GF-D8 (cell line): ENCODE data around the gene SURF4.
"Not testable (repeated sequence)": the region's sequence is repeated elsewhere in the genome, so short reads cannot be mapped to it uniquely, and the experiment has no call there.

Source experiments
- DNase-seq: peaks from one replicate; lab custom pipeline; 2025; lab: John Stamatoyannopoulos, UW

SURF4 gene

DNA sequence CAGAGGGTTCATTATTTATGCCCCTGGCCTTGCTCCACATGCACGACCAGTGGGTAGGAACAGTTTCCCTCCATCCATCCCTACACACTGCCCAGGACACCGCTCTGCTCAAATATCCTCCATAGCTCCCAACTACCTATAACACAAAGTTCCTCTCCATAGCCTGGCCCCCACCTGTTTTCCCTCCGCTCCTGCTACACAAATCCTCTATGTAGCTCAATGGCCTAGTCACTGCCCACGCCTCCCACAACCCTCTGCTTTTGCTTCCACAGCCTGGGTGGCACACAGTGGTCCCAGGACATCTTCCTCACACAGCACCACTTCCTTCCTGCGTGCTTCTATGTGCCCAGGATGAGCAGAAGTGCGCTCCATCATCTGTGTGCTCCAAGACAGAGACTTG is 21.5 kb upstream of the SURF4 start:
- no peak for DNase-seq

DNA sequence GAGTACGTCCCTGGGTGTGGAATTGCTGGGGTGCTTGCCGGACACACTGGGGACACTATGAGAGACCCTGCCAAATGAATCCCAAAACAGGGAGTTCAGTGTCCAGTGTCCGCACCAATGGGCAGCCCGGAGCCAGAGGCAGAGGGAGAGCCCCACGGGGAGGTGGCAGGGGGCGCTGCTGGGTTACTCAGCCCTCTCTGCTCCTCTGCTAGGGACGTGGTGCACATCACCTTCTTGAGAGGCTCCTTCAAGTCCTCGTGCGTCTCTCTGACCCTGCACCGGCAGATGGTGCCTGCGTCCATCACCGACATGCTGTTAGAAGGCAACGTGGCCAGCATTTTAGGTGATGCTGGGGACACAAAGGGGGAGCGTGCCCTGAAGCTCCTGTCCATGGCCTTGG is 21.1 kb upstream of the SURF4 start:
- DNase-seq, result no peak

- DNase-seq, result no peak
Observed at GRCh38 chr9:133394687-133395271, 18.9 kb upstream of the SURF4 start.

DNA sequence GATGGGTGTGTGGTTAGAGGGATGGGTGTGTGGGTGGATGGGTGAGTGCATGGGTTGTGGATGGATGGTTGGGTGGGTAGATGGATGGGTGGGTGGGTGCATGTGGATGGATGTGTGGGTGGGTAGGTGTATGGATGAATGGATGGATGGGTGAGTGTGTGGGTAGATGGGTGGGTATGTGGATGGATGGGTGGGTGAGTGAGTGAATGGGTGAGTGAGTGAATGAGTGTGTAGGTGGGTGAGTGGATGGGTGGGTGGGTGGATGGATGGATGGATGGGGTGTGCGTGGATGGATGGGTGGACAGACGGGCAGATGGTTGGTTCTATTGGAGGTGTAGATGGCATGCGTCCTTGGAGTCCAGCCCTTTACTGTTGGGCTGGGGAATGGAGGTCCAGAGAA is 17.5 kb upstream of the SURF4 start:
- DNase-seq, result no peak

GRCh38 chr9:133392308-133392707 is 16.4 kb upstream of the SURF4 start:
- DNase-seq, result not testable (repeated sequence)

DNA sequence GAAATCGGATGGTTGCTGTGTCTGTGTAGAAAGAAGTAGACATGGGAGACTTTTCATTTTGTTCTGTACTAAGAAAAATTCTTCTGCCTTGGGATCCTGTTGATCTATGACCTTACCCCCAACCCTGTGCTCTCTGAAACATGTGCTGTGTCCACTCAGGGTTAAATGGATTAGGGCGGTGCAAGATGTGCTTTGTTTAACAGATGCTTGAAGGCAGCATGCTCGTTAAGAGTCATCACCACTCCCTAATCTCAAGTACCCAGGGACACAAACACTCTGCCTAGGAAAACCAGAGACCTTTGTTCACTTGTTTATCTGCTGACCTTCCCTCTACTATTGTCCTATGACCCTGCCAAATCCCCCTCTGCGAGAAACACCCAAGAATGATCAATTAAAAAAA is 15.6 kb upstream of the SURF4 start:
- not testable (repeated sequence) for DNase-seq

GRCh38 chr9:133390713-133391112 is 14.9 kb upstream of the SURF4 start:
- DNase-seq, result no peak

GRCh38 chr9:133389562-133389961 is 13.7 kb upstream of the SURF4 start:
- DNase-seq, result no peak

- DNase-seq, result no peak
Observed at GRCh38 chr9:133389025-133389557, 13.2 kb upstream of the SURF4 start.

DNA sequence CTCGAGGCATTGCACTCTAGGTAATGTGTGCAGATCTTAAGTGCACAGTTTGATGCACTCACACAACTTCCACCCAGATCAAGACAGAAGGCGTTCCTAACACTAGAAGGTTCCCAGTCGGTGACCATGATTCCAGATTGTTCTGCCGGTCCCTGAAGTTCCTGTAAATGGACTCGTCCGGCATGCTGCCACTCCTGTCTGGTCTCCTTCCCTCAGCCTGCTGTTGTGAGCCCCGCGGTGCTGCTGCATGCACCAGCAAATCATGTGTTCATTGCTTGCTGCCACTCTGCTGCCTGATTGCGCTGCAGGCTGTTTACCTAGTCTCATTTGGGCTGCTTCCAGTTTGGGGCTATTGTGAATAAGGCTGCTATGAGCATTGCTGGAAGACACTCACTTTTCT is 11.8 kb upstream of the SURF4 start:
- no peak for DNase-seq

DNA sequence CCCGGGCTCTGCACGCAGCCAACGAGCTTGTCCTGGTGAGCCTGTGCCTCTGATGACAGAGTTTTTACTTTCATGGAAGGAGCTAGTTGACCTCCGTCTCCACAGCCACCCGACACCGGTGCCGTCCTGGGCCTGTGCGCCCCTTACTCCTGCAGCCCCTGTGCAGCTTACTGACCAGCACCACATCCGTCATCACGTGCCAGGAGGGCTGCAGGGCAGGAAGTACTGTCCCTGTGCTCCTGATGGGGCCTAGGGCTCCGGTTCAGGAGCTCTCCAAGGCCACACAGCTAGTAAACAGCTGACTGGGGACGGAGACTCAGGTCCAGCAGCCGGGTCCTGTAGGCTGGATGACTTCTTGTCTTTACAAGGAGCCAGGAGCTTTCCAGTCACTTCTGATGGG is 10.5 kb upstream of the SURF4 start:
- DNase-seq, result no peak

GRCh38 chr9:133385452-133385851 is 9.6 kb upstream of the SURF4 start:
- no peak for DNase-seq

DNA sequence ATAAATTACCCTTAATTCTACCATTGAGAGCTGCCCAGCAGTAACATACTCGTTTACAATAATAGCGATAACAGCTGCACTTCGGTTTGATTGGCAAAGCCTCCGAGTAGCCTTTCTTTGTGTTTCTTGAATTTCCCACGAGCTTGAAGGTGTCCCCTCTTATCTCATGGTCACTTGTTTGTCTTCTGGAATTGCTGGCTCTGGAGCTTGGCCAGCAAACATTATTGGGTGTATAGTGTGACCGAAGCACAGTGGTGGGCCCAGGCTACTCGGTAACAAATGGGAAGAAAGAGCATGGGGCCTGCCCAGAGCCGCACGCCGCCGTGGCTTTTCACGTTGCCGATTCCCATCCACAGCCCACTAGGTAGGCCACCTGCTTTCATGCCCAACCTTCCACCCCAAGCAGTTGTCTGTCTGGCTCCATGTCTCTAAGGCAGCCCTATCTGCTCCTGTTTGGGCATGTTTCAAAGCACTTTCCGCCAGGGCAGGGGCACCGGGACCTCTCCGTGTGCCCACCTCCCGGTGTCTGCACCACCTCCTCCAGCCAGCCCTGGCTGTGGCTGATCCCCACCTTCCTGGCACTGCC is 9.0 kb upstream of the SURF4 start:
- no peak for DNase-seq

- DNase-seq, result no peak
Observed at GRCh38 chr9:133383438-133383837, 7.6 kb upstream of the SURF4 start.

DNA sequence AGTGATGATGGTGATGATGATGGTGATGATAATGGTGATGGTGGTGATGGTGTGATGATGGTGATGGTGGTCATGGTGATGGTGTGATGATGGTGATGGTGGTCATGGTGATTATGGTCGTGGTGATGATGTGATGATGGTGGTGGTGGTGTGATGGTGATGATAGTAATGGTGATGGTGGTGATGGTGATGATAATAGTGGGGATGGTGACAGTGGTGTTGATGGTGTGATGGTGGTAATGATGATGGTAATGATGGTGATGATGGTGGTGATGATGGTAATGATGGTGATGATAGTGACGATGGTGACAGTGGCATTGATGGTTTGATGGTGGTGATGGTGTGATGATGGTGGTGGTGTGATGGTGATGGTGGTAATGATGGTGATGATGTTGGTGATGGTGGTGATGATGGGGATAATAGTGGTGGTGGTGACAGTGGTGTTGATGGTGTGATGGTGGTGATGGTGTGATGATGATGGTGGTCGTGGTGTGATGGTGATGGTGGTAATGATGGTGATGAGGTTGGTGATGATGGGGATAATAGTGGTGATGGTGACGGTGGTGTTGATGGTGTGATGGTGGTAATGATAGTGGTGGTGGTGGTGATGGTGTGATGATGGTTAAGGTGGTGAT is 6.8 kb upstream of the SURF4 start:
- no peak for DNase-seq

- no peak for DNase-seq
Observed at GRCh38 chr9:133380734-133381133, 4.9 kb upstream of the SURF4 start.

DNA sequence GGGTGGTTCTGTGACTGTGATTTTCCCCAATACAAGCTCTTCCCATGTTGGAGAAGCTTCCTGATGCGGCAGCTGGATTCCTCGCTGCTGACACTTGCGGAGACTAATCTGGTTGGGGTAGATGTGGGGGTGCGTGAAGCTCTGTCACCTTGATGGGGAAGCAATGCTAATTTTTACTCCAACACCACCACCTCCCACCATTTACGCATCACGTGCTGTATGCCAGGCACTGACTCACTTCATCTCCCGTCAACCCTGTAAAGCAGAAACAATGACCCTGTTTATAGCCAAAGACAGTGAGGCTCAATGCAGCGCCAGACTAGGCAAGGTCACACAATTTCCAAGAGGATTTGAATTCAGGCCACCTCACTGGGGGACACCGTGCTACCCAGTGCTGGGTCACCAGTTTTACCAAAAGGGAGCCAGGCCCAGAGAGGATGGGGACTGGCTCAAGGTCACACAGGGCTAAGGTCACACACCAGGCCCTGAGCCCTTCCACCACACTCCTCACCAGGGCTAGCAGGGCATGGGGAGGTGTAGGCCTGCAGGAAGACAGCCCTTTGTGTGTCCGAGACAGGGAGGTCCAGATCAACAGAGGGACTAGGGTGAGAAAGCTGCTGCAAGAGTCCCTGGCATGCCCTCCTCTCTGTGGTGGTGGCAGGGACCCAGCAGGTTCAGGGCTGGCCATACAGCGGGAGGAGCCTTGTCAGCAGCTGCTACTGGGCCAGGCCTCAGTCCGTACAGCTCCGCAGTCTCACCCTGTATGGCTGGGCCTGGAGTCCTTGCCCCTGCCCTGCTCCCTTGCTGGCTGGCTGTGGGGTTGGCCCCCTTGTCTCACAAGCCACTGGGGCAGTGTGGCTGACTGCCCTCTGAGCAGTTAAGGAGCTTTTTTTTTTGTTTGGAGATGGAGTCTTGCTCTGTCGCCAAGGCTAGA is 3.6 kb upstream of the SURF4 start:
- DNase-seq, result no peak

GRCh38 chr9:133378408-133378962 is 2.6 kb upstream of the SURF4 start:
- no peak for DNase-seq

DNA sequence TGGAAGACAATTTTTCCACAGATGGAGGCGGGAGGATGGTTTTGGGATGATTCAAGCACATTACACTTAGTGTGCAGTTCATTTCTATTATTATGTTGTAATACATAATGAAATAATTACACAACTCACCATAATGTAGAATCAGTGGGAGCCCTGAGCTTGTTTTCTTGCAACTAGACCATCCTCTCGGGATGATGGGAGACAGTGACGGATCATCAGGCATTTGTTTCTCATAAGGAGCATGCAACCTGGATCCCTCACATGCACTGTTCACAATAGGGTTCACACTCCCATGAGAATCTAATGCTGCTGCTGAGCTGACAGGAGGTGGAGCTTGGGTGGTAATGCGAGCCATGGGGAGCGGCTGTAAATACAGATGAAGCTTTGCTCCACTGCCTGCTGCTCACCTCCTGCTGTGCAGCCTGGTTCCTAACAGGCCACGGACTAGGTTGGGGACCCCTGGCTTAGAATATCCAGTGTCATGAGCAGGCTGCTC is 1.9 kb upstream of the SURF4 start:
- no peak for DNase-seq

DNA sequence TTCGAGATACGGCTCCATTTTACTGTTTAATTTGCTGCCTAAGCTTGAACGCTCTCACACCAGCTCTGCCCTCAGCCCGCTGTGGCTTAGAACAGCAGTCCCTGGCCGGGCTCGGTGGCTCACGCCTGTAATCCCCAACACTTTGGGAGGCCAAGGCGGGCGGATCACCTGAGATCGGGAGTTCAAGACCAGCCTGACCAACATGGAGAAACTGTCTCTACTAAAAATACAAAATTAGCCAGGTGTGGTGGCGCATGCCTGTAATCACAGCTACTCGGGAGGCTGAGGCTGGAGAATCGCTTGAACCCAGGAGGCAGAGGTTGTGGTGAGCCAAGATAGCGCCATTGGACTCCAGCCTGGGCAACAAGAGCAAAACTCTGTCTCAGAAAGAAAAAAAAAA is 1.4 kb upstream of the SURF4 start:
- not testable (repeated sequence) for DNase-seq

DNA sequence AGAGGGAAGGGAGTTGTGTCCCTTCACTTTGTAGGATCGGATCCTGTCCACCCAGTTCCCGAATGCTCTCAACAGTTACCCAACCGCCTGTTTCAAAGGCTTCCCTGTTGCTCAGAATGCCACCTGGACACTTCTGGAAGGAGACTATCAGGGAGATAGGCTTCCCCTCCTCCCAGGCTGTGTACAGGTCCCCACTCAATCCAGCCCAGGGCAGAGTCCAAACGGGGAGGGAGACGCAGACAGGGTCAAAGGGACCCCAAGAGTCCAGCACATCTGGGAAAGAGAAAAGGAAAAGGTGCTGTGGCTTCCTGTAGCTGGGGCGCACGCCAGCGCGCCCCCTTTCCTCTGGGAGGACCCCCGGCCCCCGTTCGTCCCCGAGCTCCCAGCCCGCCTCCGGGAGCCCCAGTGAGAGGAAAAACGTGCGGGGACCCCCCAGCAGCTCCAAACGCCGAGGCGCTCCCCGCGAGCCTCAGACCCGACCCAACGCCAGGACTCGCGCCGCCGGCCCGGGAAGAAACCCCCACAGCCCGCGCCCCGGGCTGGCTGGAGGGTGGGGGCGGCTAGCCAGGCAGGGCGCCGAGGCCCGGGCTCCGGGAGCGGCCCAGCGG is 640 bp downstream of the SURF4 start:
- DNase-seq, result peak; percentile 7
